HG02938 (cell line): ENCODE data around the gene UPK2.
A peak's percentile ranks its signal among the peaks of the same experiment; 100 is the strongest.

Experiments
- ATAC-seq: cut with Tn5 transposase; IDR thresholded peaks from one replicate; pipeline ENCODE4 v1.9.1; 2021; ENCODE audit warnings: mild to moderate bottlenecking, moderate library complexity; ENCODE audit not compliant: unreplicated experiment

Gene UPK2

DNA sequence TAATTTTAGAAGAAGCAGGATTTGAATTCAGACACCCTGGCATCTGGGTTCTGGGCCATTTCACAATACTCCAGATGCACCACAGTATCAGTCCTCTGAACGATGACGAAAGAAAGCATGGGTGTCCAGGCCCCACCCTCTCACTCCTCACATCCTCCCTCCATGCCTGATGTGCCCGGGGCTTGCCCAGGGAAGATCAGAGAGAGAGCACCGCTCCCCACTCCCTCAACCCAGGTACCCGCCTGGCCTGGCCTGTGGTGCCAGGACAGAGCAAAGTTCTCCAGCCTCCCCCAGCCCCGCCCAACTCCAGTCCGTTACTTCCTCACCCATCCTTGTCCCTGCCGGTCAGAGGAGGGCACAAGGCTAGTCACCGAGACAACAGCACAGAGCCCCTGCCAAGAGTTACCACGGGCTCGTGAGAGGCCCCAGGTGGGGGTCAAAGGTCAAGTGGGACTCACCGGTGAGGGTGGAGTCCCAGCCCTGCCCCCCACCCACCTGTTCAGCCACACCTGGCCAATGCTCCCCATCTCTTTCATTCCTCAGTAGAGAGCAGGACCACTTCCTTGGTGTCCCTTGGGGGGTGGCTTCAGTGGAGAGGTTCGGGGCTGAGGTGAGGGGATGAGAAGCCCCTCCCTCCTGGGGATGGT is 38.5 kb upstream of the UPK2 start:
- no peak for ATAC-seq

DNA sequence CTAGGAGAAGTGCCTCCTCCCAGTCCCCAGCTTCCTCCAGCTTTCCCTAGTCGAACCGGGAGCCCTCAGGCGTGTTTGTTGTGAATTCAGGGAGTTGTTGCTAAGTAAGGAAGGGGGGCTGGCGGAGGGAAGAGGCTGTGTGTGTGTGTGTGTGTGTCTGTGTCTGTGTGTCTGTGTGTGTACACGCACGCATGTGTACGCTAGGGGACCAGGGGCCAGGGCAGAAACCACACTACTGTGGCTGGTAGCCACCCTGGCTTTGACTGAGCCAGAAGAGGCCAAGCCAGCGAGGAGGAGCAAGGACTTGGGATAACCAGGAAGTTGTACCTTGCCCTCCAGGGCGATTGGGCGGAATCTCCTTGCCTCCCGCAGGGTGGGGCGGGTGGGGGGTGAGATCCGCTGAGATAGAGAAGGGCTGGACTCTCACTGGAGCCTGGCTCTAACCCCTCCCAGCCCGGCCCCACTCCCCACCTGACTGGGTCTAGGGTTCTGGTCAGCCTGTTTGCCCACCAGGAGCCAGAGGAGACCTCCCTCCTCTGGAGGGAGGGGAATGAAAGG is 37.9 kb upstream of the UPK2 start:
- no peak for ATAC-seq

DNA sequence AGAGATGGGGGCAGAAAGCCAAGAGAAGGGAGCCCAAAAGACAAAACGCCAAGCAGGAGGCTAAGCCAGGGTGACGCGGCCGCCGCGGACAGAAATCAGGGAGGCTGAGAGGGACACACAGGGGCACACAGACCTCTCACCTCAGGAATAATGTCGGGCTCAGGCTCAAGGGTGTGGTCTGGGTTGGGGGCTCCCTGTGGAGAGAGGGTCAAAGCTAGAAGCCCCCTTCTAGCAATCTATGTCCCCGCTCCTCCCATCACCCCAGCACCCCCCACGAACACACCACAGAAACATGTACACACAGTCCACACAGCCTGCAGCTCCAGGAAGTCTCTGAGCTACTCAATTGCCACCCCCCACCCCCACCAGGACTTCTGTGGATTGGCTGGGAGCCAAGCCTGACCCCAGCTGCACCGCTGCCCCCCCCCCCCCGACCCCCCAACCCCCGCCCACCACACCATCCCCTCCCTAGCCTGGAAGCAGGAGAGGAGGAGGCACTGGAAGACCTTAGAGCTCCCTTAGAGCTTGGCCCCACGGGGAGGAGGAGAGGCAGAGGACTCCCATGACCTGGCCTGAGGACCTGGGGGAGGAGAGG is 37.3 kb upstream of the UPK2 start:
- no peak for ATAC-seq

DNA sequence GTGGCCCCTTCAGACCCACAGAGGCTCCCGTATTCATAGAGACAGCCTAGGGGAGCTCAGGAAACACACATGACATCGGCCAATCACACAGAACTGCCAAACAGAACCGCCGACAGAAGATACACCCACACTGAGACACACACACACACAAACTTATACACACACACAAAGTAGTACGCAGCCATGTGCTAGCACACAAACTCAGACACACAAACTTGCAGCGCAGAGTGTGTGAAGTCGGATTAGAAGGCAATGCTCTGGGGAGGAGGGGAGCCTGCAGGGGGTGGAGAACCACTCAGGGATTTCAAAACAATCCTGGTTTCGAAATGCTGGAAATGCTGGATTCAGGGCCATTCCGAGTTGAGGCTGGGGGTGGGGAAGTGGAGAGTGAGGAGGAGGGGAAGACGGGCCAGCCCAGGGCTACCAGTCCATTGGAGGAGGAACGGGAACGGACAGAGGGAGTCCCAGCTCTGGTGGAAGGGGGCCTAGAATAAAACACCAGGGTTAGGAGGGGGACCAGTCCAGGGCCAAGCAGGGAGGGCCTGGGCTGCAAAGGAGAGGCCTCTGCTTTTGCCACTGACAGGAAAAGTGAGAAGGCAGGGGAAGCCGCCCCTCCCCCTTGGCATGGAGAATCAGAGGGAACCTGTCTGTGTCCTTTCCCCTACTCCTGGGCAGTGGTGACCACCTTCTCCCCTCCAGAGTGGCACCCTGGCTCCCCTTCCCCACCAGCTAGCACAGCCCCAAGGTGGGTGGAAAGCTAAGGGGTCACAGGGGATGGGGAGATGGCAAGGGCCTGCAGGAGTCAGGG is 34.8 kb upstream of the UPK2 start:
- ATAC-seq = no peak

DNA sequence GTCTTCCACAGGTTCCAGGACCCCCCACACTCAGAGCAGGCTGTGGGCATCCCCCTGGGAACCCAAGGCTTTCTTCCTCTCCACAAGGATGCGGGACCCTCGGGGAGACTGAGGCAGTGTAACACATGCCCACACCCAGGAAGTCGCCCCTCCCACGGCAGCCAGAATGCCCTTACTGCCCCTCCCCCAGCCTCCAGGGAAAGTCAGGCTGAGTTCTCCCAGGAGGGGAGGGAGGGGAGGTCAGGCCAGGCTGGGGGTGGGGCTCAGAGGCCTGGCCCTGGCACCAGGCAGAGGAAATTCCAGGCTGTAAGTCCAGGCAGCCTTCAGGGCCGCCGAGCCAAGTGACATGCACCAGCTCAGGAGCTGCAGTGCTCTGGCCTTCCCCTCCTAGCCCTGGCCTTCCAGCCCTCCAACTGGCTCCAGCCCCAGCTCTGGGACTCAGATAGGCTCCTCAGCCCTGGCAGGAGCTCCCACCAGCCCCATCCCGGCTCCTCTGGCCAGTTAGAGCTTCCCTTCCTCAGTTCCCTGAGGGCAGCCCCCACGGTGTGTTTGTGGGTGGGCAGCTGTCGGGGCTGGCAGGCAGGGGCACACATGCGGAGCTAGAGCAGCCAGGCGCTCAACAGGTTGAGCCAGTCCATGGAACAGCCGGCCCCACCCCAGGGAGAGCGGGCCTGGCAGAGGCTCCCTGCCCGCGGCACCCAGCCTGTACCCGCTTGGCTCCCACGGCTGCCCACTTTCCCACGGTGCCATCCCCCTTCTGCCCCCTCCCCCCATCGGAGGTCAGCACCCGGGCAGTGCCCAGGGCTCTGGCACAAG is 34.0 kb upstream of the UPK2 start:
- ATAC-seq = no peak

DNA sequence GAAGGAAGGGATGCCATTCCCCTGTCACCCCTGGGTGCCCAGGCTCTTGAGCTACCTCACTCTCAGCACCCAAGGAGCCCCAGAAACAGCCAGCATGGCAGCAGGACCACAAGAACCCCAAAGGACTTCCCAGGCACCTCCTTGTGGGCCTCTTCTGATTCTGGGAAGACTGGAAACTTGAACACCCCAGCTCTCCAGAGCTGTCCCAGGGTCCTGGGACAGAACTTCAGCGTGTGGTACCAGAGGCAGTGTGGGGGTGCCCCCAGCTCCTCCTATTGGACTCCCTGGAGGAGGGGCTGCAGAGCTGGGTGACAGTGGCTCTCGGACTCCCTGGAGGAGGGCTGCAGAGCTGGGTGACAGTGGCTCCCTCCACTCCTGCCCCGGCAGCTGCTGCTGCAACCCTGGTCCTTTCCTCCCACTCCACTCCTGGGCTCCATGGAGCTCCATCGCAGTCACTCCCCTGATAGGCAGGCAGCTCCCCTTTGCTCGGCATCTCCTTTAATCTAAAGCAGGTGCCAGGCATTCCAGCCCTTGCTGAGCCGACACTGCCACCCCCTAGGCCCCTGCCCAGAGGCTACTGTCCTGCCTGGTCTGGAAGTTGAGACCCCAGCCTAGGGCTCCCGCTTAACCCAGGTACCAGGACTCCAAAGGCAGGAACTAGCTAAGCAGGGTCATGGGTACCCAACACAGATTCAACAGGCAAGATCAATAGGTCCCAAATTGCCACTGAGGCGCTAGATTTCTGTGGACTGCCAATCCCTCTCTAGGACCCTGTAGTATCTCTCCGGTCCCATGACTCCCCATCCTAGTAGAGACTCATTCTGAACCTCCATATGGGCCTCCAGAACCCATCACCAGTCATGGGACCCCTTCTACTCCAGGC is 33.1 kb upstream of the UPK2 start:
- ATAC-seq = no peak

DNA sequence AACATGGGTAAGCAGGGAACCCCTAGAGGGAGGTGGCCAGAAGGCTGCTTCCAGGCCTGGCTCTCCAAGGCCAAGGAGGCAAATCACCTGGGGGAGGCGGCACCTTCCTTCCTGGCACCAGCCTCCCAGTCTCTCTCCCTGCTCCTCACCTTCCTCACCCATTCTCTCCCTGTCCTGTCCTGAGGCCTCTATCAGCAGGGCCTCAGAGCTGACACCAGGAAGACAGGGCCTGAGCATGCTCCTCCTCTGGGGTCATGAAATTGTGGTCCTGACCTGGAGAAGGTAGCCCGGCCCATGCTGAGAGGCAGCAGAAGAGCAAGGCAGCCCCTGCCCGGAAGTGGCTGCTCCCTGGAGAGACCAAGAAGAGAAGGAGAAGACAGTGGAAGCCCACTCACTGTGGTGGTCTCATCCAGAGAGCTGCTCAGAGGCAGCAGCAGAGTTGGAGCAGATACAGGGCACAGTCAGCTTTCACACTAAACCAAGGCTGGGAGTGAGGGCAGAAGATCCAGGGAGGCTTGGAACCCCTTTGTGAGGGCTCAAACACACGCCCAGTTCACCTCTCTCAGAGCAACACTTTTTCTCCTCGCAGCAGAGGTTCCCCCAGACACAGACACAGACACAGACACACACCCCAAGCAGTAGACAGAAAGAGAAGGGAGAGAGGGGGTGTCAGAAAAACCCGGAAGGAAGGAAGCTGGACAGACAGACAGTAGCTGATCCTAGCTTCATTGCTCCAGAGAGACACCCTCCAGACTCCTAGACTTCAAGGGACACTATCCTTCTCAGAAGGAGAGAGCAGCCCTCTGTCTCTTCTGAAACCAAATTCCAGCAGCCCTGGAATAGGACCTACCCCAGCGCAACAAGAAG is 32.1 kb upstream of the UPK2 start:
- ATAC-seq = no peak

DNA sequence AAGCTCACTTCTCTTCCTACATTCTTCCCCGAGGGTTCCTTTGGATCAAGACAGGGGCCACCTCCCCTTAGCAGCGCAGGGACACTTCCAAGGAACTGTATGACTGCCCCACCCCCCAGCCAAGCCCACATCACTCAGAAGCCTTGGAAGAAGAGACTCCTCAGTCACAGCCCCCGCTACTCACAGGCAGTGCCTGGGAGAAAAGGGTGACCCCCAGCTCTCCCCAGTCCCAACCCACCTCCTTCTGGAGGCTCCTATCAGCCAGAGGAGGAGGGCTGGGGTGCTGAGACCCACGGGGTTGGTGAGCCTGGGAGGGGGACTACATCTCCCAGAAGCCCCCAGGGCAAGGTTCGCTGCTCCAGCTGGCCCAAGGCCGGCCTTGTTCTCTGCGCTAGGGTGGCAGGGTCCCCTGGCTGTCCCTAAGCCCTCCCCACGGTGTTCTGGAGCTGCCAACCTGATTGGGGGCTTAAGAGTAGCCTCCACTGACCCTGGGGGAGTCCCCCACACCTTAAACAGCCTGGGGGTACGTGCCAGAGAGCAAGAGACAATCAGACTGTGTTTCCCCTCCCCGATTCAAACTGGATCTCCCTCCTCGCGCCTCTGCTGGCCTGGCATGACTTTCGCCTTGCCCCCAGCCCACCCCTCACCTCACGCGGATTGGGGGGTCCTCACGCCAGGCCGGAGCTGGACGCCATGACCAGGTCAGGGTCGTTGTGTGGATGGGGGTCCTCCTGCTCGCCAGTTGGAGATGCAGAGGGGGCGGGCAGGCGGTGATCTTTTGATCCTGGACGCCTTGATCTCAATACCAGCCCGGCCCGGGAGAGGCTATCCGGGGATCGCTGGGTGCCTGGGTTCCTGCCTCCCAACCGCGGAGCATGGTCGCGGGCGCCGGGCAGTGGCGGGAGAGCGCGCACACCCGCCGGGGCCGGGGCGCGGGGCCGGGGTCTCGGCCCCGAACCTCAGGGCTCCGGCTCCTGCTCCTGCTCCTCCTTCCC is 31.2 kb upstream of the UPK2 start:
- no peak for ATAC-seq

DNA sequence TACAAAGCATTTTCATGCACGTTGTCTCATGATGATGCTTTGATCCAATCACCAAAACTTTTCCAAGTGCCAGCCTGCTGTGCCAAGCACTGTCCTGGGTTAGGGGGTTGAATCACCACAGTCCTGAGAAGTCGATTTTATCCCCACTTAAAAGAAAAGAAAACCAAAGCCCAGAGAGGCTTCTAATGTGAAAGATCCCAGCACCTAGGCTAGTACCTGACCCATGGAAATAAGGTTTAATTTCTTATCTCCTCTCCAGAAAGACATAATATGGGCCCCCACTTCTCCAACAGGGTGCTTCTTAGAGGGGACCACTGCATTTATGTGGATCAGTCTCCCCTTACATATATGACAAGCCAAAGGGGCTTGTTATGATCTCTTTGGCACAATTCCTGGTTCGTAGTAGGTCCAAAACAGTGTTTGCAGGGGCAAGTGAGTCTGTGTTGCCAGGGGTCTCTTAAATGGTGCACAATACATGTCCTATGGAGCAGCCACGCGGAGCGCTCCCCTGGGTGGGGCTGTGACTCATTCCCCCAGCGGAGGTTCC is 28.5 kb upstream of the UPK2 start:
- no peak for ATAC-seq

DNA sequence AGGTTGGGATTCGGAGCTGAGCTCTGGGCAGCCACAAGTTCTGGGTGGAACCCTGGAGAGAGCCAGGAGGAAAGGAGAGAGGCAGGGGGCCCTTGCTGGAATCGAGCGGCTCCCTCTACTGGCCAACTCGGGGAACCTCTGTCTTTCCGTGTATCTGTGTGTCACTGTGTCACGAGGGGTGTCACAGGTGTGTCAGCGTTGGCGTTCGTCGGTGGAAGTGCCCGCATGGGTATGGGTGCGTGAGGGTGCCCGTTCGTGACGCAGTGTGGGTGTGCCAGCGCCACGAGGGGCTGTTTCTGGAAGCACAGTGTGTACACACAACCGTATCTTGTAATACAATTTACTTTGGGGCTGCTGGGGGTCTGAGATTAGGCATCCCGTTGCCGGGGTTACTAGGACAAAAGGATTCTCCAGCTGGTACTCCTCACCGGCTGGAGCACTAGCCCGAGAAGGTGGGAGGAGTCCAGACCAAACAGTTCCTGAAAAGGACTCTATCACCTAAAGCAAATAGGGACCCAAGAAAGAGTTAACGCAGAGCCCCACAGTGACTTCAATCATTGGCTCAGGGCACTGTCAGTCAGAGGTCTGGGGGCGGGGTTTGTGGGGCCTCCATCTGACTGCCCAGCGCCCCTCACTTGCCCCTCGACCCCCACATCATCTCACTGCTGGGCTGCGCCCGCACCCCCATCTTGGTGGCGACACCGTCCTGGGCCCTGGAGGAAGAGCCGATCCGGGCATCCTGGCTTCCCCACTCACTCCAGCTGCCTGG is 27.8 kb upstream of the UPK2 start:
- peak; percentile 41 for ATAC-seq

DNA sequence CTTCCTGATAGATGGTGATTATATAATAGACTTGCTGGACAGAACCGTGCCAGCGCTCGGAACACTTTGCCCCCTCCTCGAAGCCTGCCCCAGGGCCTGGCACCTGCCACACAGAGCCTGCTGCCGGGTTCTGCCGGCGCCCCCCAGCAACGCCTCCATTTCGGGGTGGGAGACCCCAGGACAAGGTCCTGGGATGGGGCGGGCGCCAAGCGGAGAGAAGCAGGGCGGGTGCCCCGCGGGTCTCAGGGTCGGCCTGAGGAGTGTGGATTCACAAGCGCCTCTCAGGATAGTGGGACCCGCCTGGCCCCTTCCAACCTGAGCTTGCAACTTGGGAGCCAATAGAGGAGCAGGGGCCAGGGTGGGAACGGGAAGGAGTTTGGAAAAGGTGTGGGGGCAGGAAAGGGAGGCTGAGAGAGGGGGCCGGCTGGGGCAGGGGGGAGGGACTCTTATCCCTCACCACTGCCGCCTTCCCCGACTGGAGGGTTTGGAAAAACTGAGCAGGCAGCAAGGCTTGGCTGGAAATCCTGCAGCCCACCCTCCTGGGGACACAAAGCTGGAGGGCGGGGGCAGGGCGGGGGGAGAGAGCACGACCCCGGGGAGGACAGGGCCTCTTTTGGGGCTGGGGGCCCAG is 27.1 kb upstream of the UPK2 start:
- no peak for ATAC-seq

DNA sequence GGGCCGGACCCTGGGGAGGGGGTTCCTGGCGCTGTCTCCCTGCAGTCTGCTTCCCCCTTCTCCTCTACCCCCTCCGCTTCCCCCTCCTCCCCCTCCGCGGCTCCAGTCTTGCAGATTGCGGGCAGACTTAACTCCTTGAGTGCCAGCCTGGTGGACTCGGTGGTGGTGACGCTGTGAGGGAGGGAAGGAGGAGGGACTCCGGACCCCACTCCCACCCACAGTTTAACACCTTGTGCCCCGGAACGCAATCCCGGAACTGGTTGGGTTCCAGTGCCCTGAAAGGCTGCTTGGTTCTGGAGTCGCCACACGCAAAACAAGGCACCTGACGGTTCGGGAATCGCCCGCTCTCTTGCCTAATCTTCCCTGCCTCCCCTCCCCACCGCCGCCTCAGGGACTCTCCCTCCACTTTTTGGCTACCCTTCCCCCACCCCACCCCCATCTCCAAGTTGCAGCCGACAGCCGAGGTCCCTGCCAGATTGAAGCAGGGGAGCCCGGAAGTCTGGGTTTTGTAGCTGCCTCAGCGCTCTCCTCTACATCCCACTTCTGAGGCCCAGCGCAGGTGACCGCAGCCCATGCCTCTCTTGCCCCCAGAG is 26.5 kb upstream of the UPK2 start:
- ATAC-seq = no peak

DNA sequence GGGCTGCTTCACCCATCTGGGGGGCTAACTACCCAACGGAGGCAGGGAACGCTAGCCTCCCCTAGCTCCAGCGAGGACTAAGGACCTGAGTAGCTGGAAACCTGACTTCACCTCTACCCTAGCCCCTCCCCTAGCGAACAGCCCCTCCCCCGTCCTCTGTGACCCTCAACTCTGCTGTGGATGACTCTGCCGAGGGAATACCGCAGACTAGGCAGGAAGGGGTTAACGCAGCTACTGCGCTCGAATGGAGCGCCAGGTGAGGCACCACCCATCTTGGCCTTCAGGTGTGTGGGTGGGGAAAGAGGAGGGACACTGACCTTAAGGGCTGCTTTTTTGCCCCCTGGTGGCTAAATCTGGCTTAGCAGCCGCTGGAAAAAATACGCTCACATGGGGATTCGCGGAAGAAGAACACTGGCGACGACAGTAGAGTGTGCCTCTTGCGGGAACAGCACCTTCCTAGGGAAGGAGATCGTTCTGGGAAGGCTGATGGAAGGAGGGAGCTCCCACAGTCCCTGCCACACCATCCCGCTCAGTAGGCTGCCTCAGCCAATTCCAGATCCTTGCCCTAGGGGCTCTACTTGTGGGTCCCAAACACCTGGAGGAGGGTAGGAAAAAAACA is 25.9 kb upstream of the UPK2 start:
- ATAC-seq = no peak

DNA sequence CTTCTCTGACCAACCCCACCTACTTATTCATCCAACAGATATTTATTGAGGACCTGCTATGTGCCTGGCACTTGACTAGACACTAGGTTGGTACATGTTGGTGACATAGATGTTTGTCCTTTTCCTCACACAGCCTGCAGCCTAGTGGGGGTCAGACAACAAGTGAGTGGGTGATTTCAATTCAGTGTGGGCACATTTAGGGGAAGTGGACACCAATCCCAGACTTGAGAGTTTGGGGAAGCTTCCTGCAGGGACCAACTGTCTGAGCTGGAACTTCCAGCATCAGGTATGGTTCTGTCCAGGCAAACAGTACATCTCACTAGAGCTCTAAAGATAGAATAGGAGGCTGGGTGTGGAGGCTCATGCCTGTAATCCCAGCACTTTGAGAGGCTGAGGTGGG is 24.5 kb upstream of the UPK2 start:
- ATAC-seq = no peak

DNA sequence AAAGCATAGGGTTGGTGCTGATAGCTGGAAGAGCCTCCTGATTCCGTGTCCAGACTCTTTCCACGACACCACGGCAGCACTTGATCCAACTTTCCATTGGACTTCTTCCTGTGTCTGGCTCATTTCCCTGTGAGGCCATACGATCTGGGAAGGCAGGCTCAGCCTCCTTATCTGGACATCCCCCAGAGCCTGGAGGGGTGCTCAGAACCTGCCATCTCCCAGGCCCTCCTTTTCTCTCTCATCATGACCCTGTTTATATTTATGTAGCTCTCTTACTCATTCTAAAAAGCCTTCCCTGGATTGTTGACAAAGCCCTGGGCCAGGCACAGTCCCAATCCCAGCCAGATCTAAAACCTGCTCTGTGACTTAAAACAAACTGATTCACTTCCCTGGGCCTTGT is 22.6 kb upstream of the UPK2 start:
- ATAC-seq = no peak

DNA sequence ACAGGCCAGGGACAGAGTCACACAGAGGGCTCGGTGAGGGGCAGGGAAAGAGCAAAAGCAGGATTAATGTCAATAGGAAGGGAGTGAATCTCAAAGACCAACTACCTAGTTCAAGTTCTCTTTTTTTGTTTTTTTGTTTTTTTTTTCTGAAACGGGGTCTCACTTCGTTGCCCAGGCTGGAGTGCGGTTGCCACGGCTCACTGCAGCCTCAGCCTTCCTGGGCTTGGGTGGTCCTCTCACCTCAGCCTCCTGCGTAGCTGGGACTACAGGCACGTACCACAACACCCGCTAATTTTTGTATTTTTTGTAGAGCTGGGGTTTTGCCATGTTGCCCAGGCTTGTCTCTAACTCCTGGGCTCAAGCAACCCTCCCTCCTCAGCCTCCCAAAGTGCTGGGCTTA is 20.7 kb upstream of the UPK2 start:
- ATAC-seq = no peak
